ENCODE measurements around the gene MPO. TPM values are rescaled to one million over a fixed set of nuclear protein-coding genes. Genes with fewer than 3 reads are reported as not detected.

Gene MPO
- total RNA-seq, 4 donors from 2014 or later: not detected

DNA sequence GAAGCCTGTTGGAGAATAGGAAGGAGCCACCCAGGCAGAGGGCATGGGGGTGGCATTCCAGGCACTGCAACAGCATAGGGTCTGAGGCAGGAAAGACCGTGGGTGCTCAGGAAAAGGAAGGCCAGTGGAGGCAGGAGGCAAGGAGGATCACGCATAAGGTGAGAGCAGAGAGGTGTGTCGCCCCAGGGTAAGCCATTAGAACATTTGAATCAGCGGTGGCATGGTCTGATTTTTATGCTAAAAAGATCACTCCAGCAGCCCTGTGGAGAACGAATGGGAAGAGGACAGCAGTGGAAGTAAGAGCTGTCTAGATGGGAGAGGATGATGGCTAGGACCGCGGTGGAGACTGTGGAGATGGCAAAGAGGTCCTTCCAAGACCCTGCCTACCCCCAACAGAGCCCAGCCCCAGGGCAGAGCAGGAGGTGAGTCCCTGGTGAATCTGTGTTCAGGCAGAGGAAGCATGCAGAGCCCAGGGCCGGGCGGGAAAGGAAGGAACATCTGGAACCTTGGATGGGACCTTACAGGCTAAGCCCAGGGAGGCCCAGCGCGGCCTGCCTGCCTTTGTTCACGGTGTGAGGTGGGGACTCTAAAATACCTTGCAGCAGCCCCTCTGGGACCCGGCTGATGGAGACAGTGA lies 34.5 kb downstream of the MPO start:
- TF ChIP-seq POLR2AphosphoS5 (IDR thresholded peaks at IDR 0.05): no peak
- TF ChIP-seq, protein P1, sequence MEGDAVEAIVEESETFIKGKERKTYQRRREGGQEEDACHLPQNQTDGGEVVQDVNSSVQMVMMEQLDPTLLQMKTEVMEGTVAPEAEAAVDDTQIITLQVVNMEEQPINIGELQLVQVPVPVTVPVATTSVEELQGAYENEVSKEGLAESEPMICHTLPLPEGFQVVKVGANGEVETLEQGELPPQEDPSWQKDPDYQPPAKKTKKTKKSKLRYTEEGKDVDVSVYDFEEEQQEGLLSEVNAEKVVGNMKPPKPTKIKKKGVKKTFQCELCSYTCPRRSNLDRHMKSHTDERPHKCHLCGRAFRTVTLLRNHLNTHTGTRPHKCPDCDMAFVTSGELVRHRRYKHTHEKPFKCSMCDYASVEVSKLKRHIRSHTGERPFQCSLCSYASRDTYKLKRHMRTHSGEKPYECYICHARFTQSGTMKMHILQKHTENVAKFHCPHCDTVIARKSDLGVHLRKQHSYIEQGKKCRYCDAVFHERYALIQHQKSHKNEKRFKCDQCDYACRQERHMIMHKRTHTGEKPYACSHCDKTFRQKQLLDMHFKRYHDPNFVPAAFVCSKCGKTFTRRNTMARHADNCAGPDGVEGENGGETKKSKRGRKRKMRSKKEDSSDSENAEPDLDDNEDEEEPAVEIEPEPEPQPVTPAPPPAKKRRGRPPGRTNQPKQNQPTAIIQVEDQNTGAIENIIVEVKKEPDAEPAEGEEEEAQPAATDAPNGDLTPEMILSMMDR (IDR thresholded peaks at IDR 0.05): no peak
- TF ChIP-seq EP300 (IDR thresholded peaks at IDR 0.05): no peak
- no peak for TF ChIP-seq POLR2A (IDR thresholded peaks at IDR 0.05)
- Histone ChIP-seq H3K27ac (no peak overlapping the region), H3K36me3 (no peaks in the 10 kb centered on the region), H3K4me1 (peaks cover 19% of the 10 kb centered on the region), H3K27me3 (peaks cover 45% of the 10 kb centered on the region), H3K4me3 (no peak overlapping the region), H3K9me3 (no peaks in the 10 kb centered on the region)
- WGBS: 84% methylated on average over 13 of the region's 13 CpGs
- no peak for DNase-seq (ENCODE audit: low spot score in 2 of 2)

DNA sequence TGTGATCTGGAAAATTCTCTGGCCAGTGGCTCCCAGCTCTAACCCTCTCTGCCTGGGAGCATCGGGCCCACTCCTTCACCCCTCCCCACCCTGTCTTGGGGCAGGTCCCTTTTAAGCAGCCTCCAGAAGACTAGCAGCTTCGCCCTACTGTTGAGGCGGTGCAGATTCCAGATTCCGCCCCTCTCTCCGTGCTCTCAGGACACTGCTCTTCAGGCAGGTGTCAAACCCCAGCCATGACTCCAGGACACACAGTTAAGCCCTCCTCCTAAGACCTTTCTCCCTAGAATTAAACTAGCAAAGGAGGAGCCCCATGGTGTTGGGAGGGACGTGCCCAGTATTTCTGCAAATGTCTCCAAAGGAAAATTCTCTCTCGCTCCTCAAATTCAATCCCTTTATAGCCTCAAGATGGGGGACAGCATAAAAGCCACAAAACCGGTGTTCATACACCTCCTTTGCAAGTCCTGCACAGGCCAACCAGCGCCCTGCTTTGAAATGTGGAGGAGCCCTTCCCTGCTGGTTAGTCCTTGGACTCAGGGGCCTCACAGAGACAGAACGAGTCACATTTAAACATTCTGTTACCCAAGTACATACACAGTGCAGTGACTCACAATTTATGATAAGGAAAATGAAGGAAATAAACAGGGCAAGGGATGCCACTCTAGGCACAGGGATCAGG lies 35.2 kb downstream of the MPO start:
- no peaks in the 10 kb centered on the region for H3K36me3 ChIP-seq
- H3K27ac ChIP-seq: no peak overlapping the region
- DNase-seq (ENCODE audit: low spot score in 2 of 2): no peak
- WGBS: 76% methylated on average over 10 of the region's 10 CpGs
- no peaks in the 10 kb centered on the region for H3K9me3 ChIP-seq
- no peak overlapping the region for H3K4me3 ChIP-seq
- peaks cover 42% of the 10 kb centered on the region for H3K27me3 ChIP-seq
- H3K4me1 ChIP-seq: peaks cover 19% of the 10 kb centered on the region
- TF ChIP-seq EP300 (IDR thresholded peaks at IDR 0.05) (no peak), POLR2A (IDR thresholded peaks at IDR 0.05) (no peak), POLR2AphosphoS5 (IDR thresholded peaks at IDR 0.05) (no peak)
- TF ChIP-seq, protein P1 (IDR thresholded peaks at IDR 0.05): no peak

DNA sequence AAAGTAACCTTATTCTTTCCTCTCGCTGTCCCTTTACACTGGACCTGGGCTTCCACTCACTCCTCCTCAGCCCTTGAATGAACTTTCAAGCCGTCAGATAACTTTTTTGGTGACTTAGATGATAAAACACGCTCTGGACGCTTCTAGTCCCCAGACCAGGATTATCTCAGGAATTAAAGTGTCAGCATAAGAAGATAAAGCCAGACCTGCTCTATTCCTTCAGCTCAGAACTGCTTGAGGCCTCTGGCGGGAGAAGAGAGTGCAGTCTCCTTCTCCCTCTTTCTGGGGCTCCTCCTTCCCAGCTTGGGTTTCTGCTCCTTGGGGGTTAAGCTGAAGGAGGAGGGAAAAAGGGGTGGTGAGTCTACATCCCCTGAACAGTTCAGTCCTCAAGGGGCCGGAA lies 35.8 kb downstream of the MPO start:
- Histone ChIP-seq H3K4me1 (peaks cover 16% of the 10 kb centered on the region), H3K36me3 (no peaks in the 10 kb centered on the region), H3K27ac (no peak overlapping the region), H3K27me3 (peaks cover 38% of the 10 kb centered on the region), H3K9me3 (no peaks in the 10 kb centered on the region), H3K4me3 (no peak overlapping the region)
- no peak for TF ChIP-seq EP300 (IDR thresholded peaks at IDR 0.05)
- TF ChIP-seq, protein P1 (IDR thresholded peaks at IDR 0.05): no peak
- no peak for TF ChIP-seq POLR2AphosphoS5 (IDR thresholded peaks at IDR 0.05)
- TF ChIP-seq POLR2A (IDR thresholded peaks at IDR 0.05): no peak
- no peak for DNase-seq (ENCODE audit: low spot score in 2 of 2)
- 81% methylated on average over 6 of the region's 6 CpGs for WGBS

DNA sequence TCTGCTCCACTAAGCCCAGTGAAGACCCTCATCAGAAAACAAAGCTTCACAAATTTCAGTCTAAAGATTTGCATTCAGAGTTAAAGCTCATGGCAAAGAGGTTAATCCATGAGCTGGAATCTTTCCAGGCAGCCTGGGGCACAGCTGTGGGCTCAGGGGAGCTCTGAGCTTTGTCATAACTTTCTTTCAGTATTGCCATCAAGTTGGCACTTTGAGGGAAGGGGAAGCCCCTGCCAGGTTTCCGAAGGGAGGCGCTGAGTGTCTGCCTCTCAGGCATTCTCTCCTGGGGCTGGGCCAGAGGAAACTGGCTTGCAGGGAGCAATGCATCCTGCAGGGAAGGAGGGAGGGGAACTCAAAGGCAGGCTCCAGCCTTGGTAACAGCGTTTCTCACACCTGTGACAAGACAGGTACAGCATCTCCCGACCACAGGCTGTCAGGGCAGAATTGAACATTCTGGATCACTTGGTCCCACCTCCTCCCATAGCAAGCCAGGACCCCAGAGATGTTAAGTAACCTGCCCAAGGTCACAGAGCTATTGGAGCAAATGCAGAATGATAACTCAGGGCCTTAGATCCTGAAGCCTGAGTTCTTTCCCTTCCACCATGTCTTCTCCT lies 38.5 kb downstream of the MPO start:
- Histone ChIP-seq H3K4me3 (no peak overlapping the region), H3K9me3 (no peaks in the 10 kb centered on the region), H3K27me3 (peaks cover 32% of the 10 kb centered on the region), H3K36me3 (no peaks in the 10 kb centered on the region), H3K27ac (no peak overlapping the region), H3K4me1 (peaks cover 3% of the 10 kb centered on the region)
- WGBS: 5% methylated on average over 4 of the region's 4 CpGs
- no peak for DNase-seq (ENCODE audit: low spot score in 2 of 2)
- TF ChIP-seq, protein P1 (IDR thresholded peaks at IDR 0.05): no peak
- TF ChIP-seq EP300 (IDR thresholded peaks at IDR 0.05) (no peak), POLR2AphosphoS5 (IDR thresholded peaks at IDR 0.05) (no peak), POLR2A (IDR thresholded peaks at IDR 0.05) (no peak)

DNA sequence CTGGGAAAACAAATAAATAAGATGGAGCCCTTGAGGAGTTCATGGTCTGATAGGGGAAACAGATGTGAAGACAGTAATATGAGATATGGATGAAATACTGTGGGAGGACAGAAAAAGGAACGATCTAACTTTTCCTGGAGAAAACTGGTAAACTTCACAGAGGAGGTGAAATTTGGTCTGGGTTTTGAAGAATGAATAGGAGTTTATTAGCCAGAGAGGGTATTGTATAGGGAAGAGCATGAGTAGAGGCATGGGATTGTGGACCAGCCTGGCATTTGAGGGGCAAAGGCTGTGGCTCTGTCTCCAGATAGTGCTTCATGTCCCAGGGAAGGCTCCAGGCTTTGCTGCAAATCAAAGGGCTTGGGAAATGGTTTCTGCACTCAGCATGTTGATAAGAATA lies 40.7 kb downstream of the MPO start:
- H3K27me3 ChIP-seq: peaks cover 21% of the 10 kb centered on the region
- WGBS: 72% methylated on average over 1 of the region's 1 CpG

More for the DNA sequence above, 40.7 kb downstream of the MPO start:
- peaks cover 8% of the 10 kb centered on the region for H3K4me1 ChIP-seq
- no peaks in the 10 kb centered on the region for H3K9me3 ChIP-seq
- H3K36me3 ChIP-seq: no peaks in the 10 kb centered on the region
- TF ChIP-seq POLR2AphosphoS5 (IDR thresholded peaks at IDR 0.05) (no peak), EP300 (IDR thresholded peaks at IDR 0.05) (no peak)
- no peak overlapping the region for H3K4me3 ChIP-seq
- H3K27ac ChIP-seq: no peak overlapping the region
- no peak for DNase-seq (ENCODE audit: low spot score in 2 of 2)
